ENCODE data around the gene INSM1.

GRCh38 chr20:20343932-20344331 is 24.0 kb upstream of the INSM1 start:
- TF ChIP-seq, protein P1, sequence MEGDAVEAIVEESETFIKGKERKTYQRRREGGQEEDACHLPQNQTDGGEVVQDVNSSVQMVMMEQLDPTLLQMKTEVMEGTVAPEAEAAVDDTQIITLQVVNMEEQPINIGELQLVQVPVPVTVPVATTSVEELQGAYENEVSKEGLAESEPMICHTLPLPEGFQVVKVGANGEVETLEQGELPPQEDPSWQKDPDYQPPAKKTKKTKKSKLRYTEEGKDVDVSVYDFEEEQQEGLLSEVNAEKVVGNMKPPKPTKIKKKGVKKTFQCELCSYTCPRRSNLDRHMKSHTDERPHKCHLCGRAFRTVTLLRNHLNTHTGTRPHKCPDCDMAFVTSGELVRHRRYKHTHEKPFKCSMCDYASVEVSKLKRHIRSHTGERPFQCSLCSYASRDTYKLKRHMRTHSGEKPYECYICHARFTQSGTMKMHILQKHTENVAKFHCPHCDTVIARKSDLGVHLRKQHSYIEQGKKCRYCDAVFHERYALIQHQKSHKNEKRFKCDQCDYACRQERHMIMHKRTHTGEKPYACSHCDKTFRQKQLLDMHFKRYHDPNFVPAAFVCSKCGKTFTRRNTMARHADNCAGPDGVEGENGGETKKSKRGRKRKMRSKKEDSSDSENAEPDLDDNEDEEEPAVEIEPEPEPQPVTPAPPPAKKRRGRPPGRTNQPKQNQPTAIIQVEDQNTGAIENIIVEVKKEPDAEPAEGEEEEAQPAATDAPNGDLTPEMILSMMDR (IDR thresholded peaks at IDR 0.05), result no peak
- no peak for TF ChIP-seq POLR2A (IDR thresholded peaks at IDR 0.05)
